GM19452 (cell line): Measurements from ENCODE around the gene RMC1.
"Not testable (repeated sequence)": the region's sequence is repeated elsewhere in the genome, so short reads cannot be mapped to it uniquely, and the experiment has no call there.

Experiments used
- ATAC-seq: cut with Tn5 transposase; IDR thresholded peaks from one replicate; pipeline ENCODE4 v1.9.1; 2021; ENCODE audit not compliant: unreplicated experiment

RMC1 gene

GRCh38 chr18:23553887-23554286 lies 50.6 kb downstream of the RMC1 start:
- ATAC-seq, result no peak

GRCh38 chr18:23556145-23556780 lies 53.0 kb downstream of the RMC1 start:
- ATAC-seq, result no peak

- ATAC-seq, result not testable (repeated sequence)
These were observed 54.2 kb downstream of the RMC1 start for GRCh38 chr18:23557511-23557910.

GRCh38 chr18:23560186-23560585 lies 56.9 kb downstream of the RMC1 start:
- ATAC-seq, result no peak

GRCh38 chr18:23563377-23564043 lies 60.2 kb downstream of the RMC1 start:
- no peak for ATAC-seq

GRCh38 chr18:23565916-23566547 lies 62.7 kb downstream of the RMC1 start:
- no peak for ATAC-seq

GRCh38 chr18:23567671-23568070 lies 64.4 kb downstream of the RMC1 start:
- ATAC-seq, result no peak

GRCh38 chr18:23568281-23569138 lies 65.2 kb downstream of the RMC1 start:
- no peak for ATAC-seq

- ATAC-seq, result no peak
These were observed 66.2 kb downstream of the RMC1 start for GRCh38 chr18:23569299-23570063.

GRCh38 chr18:23570912-23571504 lies 67.7 kb downstream of the RMC1 start:
- ATAC-seq, result no peak

- ATAC-seq, result no peak
These were observed 68.7 kb downstream of the RMC1 start for GRCh38 chr18:23572012-23572411.

GRCh38 chr18:23572570-23572969 lies 69.3 kb downstream of the RMC1 start:
- no peak for ATAC-seq

GRCh38 chr18:23573020-23573419 lies 69.7 kb downstream of the RMC1 start:
- no peak for ATAC-seq

GRCh38 chr18:23573626-23574431 lies 70.5 kb downstream of the RMC1 start:
- ATAC-seq, result no peak

GRCh38 chr18:23574611-23575308 lies 71.4 kb downstream of the RMC1 start:
- ATAC-seq, result no peak

GRCh38 chr18:23575309-23575651 lies 72.0 kb downstream of the RMC1 start:
- no peak for ATAC-seq

- not testable (repeated sequence) for ATAC-seq
These were observed 74.2 kb downstream of the RMC1 start for GRCh38 chr18:23577521-23577920.

- ATAC-seq, result no peak
These were observed 74.9 kb downstream of the RMC1 start for GRCh38 chr18:23578067-23578701.
